Measurements from ENCODE around the gene CLSTN2. TPM values are rescaled to one million over a fixed set of nuclear protein-coding genes. Genes with fewer than 3 reads are reported as not detected.

The CLSTN2 gene
- polyA plus RNA-seq, 3 donors = not detected

- no peak overlapping the region for H3K4me2 ChIP-seq (replicated peaks; ENCODE audit: extremely low read depth, low read length, poor library complexity, severe bottlenecking)
- Mint-ChIP-seq H3K4me1 (no peaks in the 10 kb centered on the region), H3K9me3 (peaks cover 1 to 3% (median 2%) of the 10 kb centered on the region in 7 donors), H3K27me3 (ENCODE audit: low read depth in 3 of 3) (peaks cover 0 to 2% (median 1%) of the 10 kb centered on the region in 3 donors), H3K36me3 (no peaks in the 10 kb centered on the region), H3K4me3 (no peak overlapping the region), H3K27ac (no peak overlapping the region)
- intact Hi-C loops (cut with micrococcal nuclease) = no loop called here
- H2AFZ ChIP-seq (ENCODE audit: insufficient read depth, low read depth, low read length, poor library complexity, severe bottlenecking) = no peak overlapping the region
- H3K27me3 ChIP-seq (ENCODE audit: control insufficient read depth in 2 of 2, insufficient read depth in 2 of 2, low read length in 2 of 2) = no peaks in the 10 kb centered on the region
- DNase-seq = no peak
- no peaks in the 10 kb centered on the region for H3K36me3 ChIP-seq (replicated peaks in 1 of 2; ENCODE audit: control insufficient read depth in 1 of 2, insufficient read depth in 2 of 2, low read length in 2 of 2)
- 86% methylated on average over 1 of the region's 1 CpG for WGBS (ENCODE audit: insufficient coverage)
- no peaks in the 10 kb centered on the region for H3K79me2 ChIP-seq (ENCODE audit: insufficient read depth, low read length)
- no peak overlapping the region for H3K27ac ChIP-seq (ENCODE audit: low read depth in 1 of 2, low read length in 2 of 2)
- TF ChIP-seq CTCF (IDR thresholded peaks at IDR 0.05) = no peak
- no peak overlapping the region for H3K4me3 ChIP-seq (replicated peaks in 1 of 3; ENCODE audit: low read depth in 2 of 3, low read length in 3 of 3)
- H3K4me1 ChIP-seq (ENCODE audit: control insufficient read depth in 1 of 2, insufficient read depth in 2 of 2, low read length in 2 of 2) = no peaks in the 10 kb centered on the region
- no peak overlapping the region for H3K9ac ChIP-seq (ENCODE audit: insufficient read depth, low read length, poor library complexity, severe bottlenecking)
- no peaks in the 10 kb centered on the region for H4K20me1 ChIP-seq (ENCODE audit: insufficient read depth, low read length)
- no peaks in the 10 kb centered on the region for H3K9me3 ChIP-seq (replicated peaks in 1 of 2; ENCODE audit: control insufficient read depth in 1 of 2, insufficient read depth in 1 of 2, low read length in 2 of 2)
Observed at GRCh38 chr3:140094487-140094886, 159.5 kb downstream of the CLSTN2 start.

- no peaks in the 10 kb centered on the region for H3K36me3 Mint-ChIP-seq
- Histone ChIP-seq H3K27me3 (ENCODE audit: control insufficient read depth in 2 of 2, insufficient read depth in 2 of 2, low read length in 2 of 2) (no peaks in the 10 kb centered on the region), H3K9ac (ENCODE audit: insufficient read depth, low read length, poor library complexity, severe bottlenecking) (no peak overlapping the region), H3K4me3 (replicated peaks in 1 of 3; ENCODE audit: low read depth in 2 of 3, low read length in 3 of 3) (no peak overlapping the region), H3K36me3 (replicated peaks in 1 of 2; ENCODE audit: control insufficient read depth in 1 of 2, insufficient read depth in 2 of 2, low read length in 2 of 2) (no peaks in the 10 kb centered on the region), H3K4me2 (replicated peaks; ENCODE audit: extremely low read depth, low read length, poor library complexity, severe bottlenecking) (no peak overlapping the region), H3K79me2 (ENCODE audit: insufficient read depth, low read length) (no peaks in the 10 kb centered on the region), H3K27ac (ENCODE audit: low read depth in 1 of 2, low read length in 2 of 2) (no peak overlapping the region), H3K4me1 (ENCODE audit: control insufficient read depth in 1 of 2, insufficient read depth in 2 of 2, low read length in 2 of 2) (no peaks in the 10 kb centered on the region), H2AFZ (ENCODE audit: insufficient read depth, low read depth, low read length, poor library complexity, severe bottlenecking) (no peak overlapping the region), H4K20me1 (ENCODE audit: insufficient read depth, low read length) (no peaks in the 10 kb centered on the region), H3K9me3 (replicated peaks in 1 of 2; ENCODE audit: control insufficient read depth in 1 of 2, insufficient read depth in 1 of 2, low read length in 2 of 2) (no peaks in the 10 kb centered on the region)
- H3K4me3 Mint-ChIP-seq = no peak overlapping the region
- H3K27ac Mint-ChIP-seq = no peak overlapping the region
- no peak for TF ChIP-seq CTCF (IDR thresholded peaks at IDR 0.05)
- H3K9me3 Mint-ChIP-seq = peaks cover 0 to 3% (median under 1%) of the 10 kb centered on the region in 7 donors
- no peak for DNase-seq
- no CpG with 5 or more reads among the region's 3 CpGs for WGBS (ENCODE audit: insufficient coverage)
- H3K4me1 Mint-ChIP-seq = no peaks in the 10 kb centered on the region
- intact Hi-C loops (cut with micrococcal nuclease) = no loop called here
- peaks cover 0 to 1% (median 1%) of the 10 kb centered on the region in 3 donors for H3K27me3 Mint-ChIP-seq (ENCODE audit: low read depth in 3 of 3)
Observed at GRCh38 chr3:140096037-140096436, 161.1 kb downstream of the CLSTN2 start.
